Duodenal mucosa (tissue), 2 donors: ENCODE results near the gene SCAMP3.
A peak's percentile ranks its signal among the peaks of the same experiment; 100 is the strongest.

Experiments used
- H3K27ac ChIP-seq: one replicate; pipeline ENCODE4 v1.7.0; 2013; ENCODE audit warnings: low read depth, low read length
- H3K27me3 ChIP-seq, 2 donors: one replicate each; pipeline ENCODE4 v1.7.0; 2013; ENCODE audit warnings: low read length in 2 of 2, control low read depth in 1 of 2; ENCODE audit not compliant: insufficient read depth in 2 of 2, control insufficient read depth in 1 of 2
- H3K36me3 ChIP-seq, 2 donors: one replicate each; pipeline ENCODE4 v1.7.0; 2013; ENCODE audit warnings: low read length in 2 of 2, control low read depth in 1 of 2; ENCODE audit not compliant: insufficient read depth in 2 of 2, control insufficient read depth in 1 of 2
- H3K4me1 ChIP-seq, 2 donors: one replicate each; pipeline ENCODE4 v1.7.0; 2013; ENCODE audit warnings: low read length in 2 of 2, control low read depth in 1 of 2; ENCODE audit not compliant: insufficient read depth in 2 of 2, control insufficient read depth in 1 of 2
- H3K4me3 ChIP-seq, 2 donors: one replicate each; pipeline ENCODE4 v1.7.0; 2013; ENCODE audit warnings: low read length in 2 of 2, low read depth in 1 of 2
- H3K9ac ChIP-seq, 2 donors: one replicate each; pipeline ENCODE4 v1.7.0; 2013; ENCODE audit warnings: low read length in 2 of 2, low read depth in 1 of 2
- H3K9me3 ChIP-seq, 2 donors: one replicate each; pipeline ENCODE4 v1.7.0; 2013; ENCODE audit warnings: low read length in 2 of 2, control low read depth in 1 of 2; ENCODE audit not compliant: control insufficient read depth in 1 of 2

SCAMP3 gene

GRCh38 chr1:155261852-155262673 is at the start of gene SCAMP3:
SCAMP3 (minus strand) TSS chr1:155262360; CDS start chr1:155262151, 209 bp downstream.
- Histone ChIP-seq H3K4me1 (peaks cover 10 to 22% of the 10 kb centered on the region in 2 donors), H3K36me3 (peaks cover 34 to 56% of the 10 kb centered on the region in 2 donors), H3K27me3 (no peaks in the 10 kb centered on the region), H3K27ac (peak within 1 kb of the TSS; percentile 41), H3K9me3 (no peaks in the 10 kb centered on the region), H3K9ac (peak within 1 kb of the TSS; percentile 80 to 96), H3K4me3 (peak within 1 kb of the TSS; percentile 95 to 97)

GRCh38 chr1:155309423-155310021 is 47.4 kb upstream of the SCAMP3 start:
- Histone ChIP-seq H3K9me3 (no peaks in the 10 kb centered on the region), H3K27me3 (no peaks in the 10 kb centered on the region), H3K9ac (peak overlapping the region; percentile 86 to 94), H3K27ac (peak overlapping the region; percentile 85), H3K4me3 (peak overlapping the region; percentile 95), H3K36me3 (peaks cover 5 to 27% of the 10 kb centered on the region in 2 donors), H3K4me1 (peaks cover 18 to 27% of the 10 kb centered on the region in 2 donors)

- no peaks in the 10 kb centered on the region for H3K27me3 ChIP-seq
- peaks cover 20 to 27% of the 10 kb centered on the region in 2 donors for H3K4me1 ChIP-seq
- H3K27ac ChIP-seq = peak within 1 kb of the TSS; percentile 85
- H3K4me3 ChIP-seq = peak within 1 kb of the TSS; percentile 95
- no peaks in the 10 kb centered on the region for H3K9me3 ChIP-seq
- H3K36me3 ChIP-seq = peaks cover 5 to 23% of the 10 kb centered on the region in 2 donors
- peak within 1 kb of the TSS; percentile 86 to 94 for H3K9ac ChIP-seq
Measured at GRCh38 chr1:155308493-155309422, 46.6 kb upstream of the SCAMP3 start, which contains the start of gene FDPS. FDPS (plus strand) TSS chr1:155308866; CDS start chr1:155309790, 924 bp downstream.

GRCh38 chr1:155307247-155307740 is 45.1 kb upstream of the SCAMP3 start:
- Histone ChIP-seq H3K9ac (no peak overlapping the region), H3K36me3 (peaks cover 3 to 11% of the 10 kb centered on the region in 2 donors), H3K4me3 (no peak overlapping the region), H3K9me3 (no peaks in the 10 kb centered on the region), H3K27me3 (no peaks in the 10 kb centered on the region), H3K27ac (no peak overlapping the region), H3K4me1 (peaks cover 20 to 27% of the 10 kb centered on the region in 2 donors)

GRCh38 chr1:155305881-155306391 is 43.8 kb upstream of the SCAMP3 start:
- H3K36me3 ChIP-seq = peaks cover 0 to 4% of the 10 kb centered on the region in 2 donors
- H3K4me1 ChIP-seq = peaks cover 26 to 27% of the 10 kb centered on the region in 2 donors
- H3K9me3 ChIP-seq = no peaks in the 10 kb centered on the region
- H3K4me3 ChIP-seq = no peak overlapping the region
- no peak overlapping the region for H3K27ac ChIP-seq
- H3K9ac ChIP-seq = no peak overlapping the region
- no peaks in the 10 kb centered on the region for H3K27me3 ChIP-seq

- peak overlapping the region in 1 of 2 donors; percentile 40 for H3K4me3 ChIP-seq
Measured at GRCh38 chr1:155304558-155305063, 42.5 kb upstream of the SCAMP3 start.

GRCh38 chr1:155301342-155301841 is 39.2 kb upstream of the SCAMP3 start, which contains the start of gene PKLR:
PKLR (minus strand) TSS chr1:155301438; CDS start chr1:155301395, 43 bp downstream.
- Histone ChIP-seq H3K4me3 (peak within 1 kb of the TSS in 1 of 2 donors; percentile 15), H3K9ac (peak within 1 kb of the TSS in 1 of 2 donors; percentile 40)

More at GRCh38 chr1:155304558-155305063, 42.5 kb upstream of the SCAMP3 start:
- H3K9ac ChIP-seq = no peak overlapping the region
- H3K27ac ChIP-seq = no peak overlapping the region
- no peaks in the 10 kb centered on the region for H3K27me3 ChIP-seq
- H3K4me1 ChIP-seq = peaks cover 25 to 26% of the 10 kb centered on the region in 2 donors
- H3K36me3 ChIP-seq = no peaks in the 10 kb centered on the region
- no peaks in the 10 kb centered on the region for H3K9me3 ChIP-seq

GRCh38 chr1:155300553-155301329 is 38.6 kb upstream of the SCAMP3 start:
- Histone ChIP-seq H3K4me1 (peaks cover 22 to 23% of the 10 kb centered on the region in 2 donors), H3K9ac (peak overlapping the region in 1 of 2 donors; percentile 40), H3K27ac (no peak overlapping the region), H3K9me3 (no peaks in the 10 kb centered on the region), H3K27me3 (peaks cover 0 to 5% of the 10 kb centered on the region in 2 donors), H3K36me3 (no peaks in the 10 kb centered on the region), H3K4me3 (peak overlapping the region in 1 of 2 donors; percentile 15)

More at GRCh38 chr1:155301342-155301841, 39.2 kb upstream of the SCAMP3 start, which contains the start of gene PKLR:
- H3K27ac ChIP-seq = no peak within 1 kb of the TSS
- peaks cover 22 to 23% of the 10 kb centered on the region in 2 donors for H3K4me1 ChIP-seq
- no peaks in the 10 kb centered on the region for H3K9me3 ChIP-seq
- H3K36me3 ChIP-seq = no peaks in the 10 kb centered on the region
- no peaks in the 10 kb centered on the region for H3K27me3 ChIP-seq
